ENCODE results near the gene MZF1. TPM values are rescaled to one million over a fixed set of nuclear protein-coding genes. Genes with fewer than 3 reads are reported as not detected.
A peak's percentile ranks its signal among the peaks of the same experiment; 100 is the strongest.

The MZF1 gene
- total and polyA plus RNA-seq, 9 of the 15 experiments (the other 6 are each of a cell fraction or from before 2014, with no cell fraction given), result 0.31 to 29.3 (median 11.5) TPM

GRCh38 chr19:58555920-58556621 lies 17.1 kb downstream of the MZF1 start (continued):
- TF ChIP-seq, protein P1, sequence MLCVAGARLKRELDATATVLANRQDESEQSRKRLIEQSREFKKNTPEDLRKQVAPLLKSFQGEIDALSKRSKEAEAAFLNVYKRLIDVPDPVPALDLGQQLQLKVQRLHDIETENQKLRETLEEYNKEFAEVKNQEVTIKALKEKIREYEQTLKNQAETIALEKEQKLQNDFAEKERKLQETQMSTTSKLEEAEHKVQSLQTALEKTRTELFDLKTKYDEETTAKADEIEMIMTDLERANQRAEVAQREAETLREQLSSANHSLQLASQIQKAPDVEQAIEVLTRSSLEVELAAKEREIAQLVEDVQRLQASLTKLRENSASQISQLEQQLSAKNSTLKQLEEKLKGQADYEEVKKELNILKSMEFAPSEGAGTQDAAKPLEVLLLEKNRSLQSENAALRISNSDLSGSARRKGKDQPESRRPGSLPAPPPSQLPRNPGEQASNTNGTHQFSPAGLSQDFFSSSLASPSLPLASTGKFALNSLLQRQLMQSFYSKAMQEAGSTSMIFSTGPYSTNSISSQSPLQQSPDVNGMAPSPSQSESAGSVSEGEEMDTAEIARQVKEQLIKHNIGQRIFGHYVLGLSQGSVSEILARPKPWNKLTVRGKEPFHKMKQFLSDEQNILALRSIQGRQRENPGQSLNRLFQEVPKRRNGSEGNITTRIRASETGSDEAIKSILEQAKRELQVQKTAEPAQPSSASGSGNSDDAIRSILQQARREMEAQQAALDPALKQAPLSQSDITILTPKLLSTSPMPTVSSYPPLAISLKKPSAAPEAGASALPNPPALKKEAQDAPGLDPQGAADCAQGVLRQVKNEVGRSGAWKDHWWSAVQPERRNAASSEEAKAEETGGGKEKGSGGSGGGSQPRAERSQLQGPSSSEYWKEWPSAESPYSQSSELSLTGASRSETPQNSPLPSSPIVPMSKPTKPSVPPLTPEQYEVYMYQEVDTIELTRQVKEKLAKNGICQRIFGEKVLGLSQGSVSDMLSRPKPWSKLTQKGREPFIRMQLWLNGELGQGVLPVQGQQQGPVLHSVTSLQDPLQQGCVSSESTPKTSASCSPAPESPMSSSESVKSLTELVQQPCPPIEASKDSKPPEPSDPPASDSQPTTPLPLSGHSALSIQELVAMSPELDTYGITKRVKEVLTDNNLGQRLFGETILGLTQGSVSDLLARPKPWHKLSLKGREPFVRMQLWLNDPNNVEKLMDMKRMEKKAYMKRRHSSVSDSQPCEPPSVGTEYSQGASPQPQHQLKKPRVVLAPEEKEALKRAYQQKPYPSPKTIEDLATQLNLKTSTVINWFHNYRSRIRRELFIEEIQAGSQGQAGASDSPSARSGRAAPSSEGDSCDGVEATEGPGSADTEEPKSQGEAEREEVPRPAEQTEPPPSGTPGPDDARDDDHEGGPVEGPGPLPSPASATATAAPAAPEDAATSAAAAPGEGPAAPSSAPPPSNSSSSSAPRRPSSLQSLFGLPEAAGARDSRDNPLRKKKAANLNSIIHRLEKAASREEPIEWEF (CRISPR knock-in tag; IDR thresholded peaks at IDR 0.05), result no peak
- TF ChIP-seq RBFOX2 (IDR thresholded peaks at IDR 0.05; ENCODE audit: low read depth, low read length) (peak; percentile 55; the same call in 1 of the 2 replicates), RAD51 (IDR thresholded peaks at IDR 0.05; ENCODE audit: borderline replicate concordance, low read depth) (no peak), MECOM (CRISPR knock-in tag; IDR thresholded peaks at IDR 0.05) (no peak), TSHZ1 (CRISPR knock-in tag; IDR thresholded peaks at IDR 0.05) (no peak), CBFA2T3 (IDR thresholded peaks at IDR 0.05) (peak; percentile 48)

Measured in K562 (cell line).